Measurements from ENCODE around the gene RICTOR.
"Not testable (repeated sequence)": the region's sequence is repeated elsewhere in the genome, so short reads cannot be mapped to it uniquely, and the experiment has no call there.

RICTOR gene

GRCh38 chr5:39006650-39007049 is 67.5 kb downstream of the RICTOR start:
- no peak for FAIRE-seq
- DNase-seq (ENCODE audit: insufficient read length, low spot score): no peak
- TF ChIP-seq PAX5 (IDR thresholded peaks at IDR 0.05; ENCODE audit: insufficient read depth, low read length, severe bottlenecking): no peak
- TF ChIP-seq POLR2A (IDR thresholded peaks at IDR 0.05; ENCODE audit: low read depth, low read length): no peak
- no peak for TF ChIP-seq POU2F2 (IDR thresholded peaks at IDR 0.05; ENCODE audit: low read depth, low read length)
- TF ChIP-seq SPI1 (IDR thresholded peaks at IDR 0.05; ENCODE audit: low read depth, low read length): no peak
- no peak for TF ChIP-seq POLR2AphosphoS5 (IDR thresholded peaks at IDR 0.05; ENCODE audit: low read depth, low read length)
- TF ChIP-seq TAF1 (IDR thresholded peaks at IDR 0.05; ENCODE audit: low read depth, low read length): no peak

- DNase-seq (ENCODE audit: insufficient read length, low spot score) (no peak), FAIRE-seq (no peak)
- TF ChIP-seq TAF1 (IDR thresholded peaks at IDR 0.05; ENCODE audit: low read depth, low read length) (no peak), POLR2AphosphoS5 (IDR thresholded peaks at IDR 0.05; ENCODE audit: low read depth, low read length) (no peak), PAX5 (IDR thresholded peaks at IDR 0.05; ENCODE audit: insufficient read depth, low read length, severe bottlenecking) (no peak), POLR2A (IDR thresholded peaks at IDR 0.05; ENCODE audit: low read depth, low read length) (no peak), SPI1 (IDR thresholded peaks at IDR 0.05; ENCODE audit: low read depth, low read length) (no peak), POU2F2 (IDR thresholded peaks at IDR 0.05; ENCODE audit: low read depth, low read length) (no peak)
These were observed 68.5 kb downstream of the RICTOR start for GRCh38 chr5:39005566-39006232.

- no peak for FAIRE-seq
- TF ChIP-seq POLR2A (IDR thresholded peaks at IDR 0.05; ENCODE audit: low read depth, low read length): no peak
- TF ChIP-seq POU2F2 (IDR thresholded peaks at IDR 0.05; ENCODE audit: low read depth, low read length): no peak
- TF ChIP-seq SPI1 (IDR thresholded peaks at IDR 0.05; ENCODE audit: low read depth, low read length): no peak
- TF ChIP-seq POLR2AphosphoS5 (IDR thresholded peaks at IDR 0.05; ENCODE audit: low read depth, low read length): no peak
- TF ChIP-seq TAF1 (IDR thresholded peaks at IDR 0.05; ENCODE audit: low read depth, low read length): no peak
- no peak for TF ChIP-seq PAX5 (IDR thresholded peaks at IDR 0.05; ENCODE audit: insufficient read depth, low read length, severe bottlenecking)
- no peak for DNase-seq (ENCODE audit: insufficient read length, low spot score)
These were observed 72.5 kb downstream of the RICTOR start for GRCh38 chr5:39001683-39002082.

- DNase-seq (ENCODE audit: insufficient read length, low spot score) (no peak), FAIRE-seq (no peak)
- TF ChIP-seq PAX5 (IDR thresholded peaks at IDR 0.05; ENCODE audit: insufficient read depth, low read length, severe bottlenecking): no peak
- no peak for TF ChIP-seq POLR2AphosphoS5 (IDR thresholded peaks at IDR 0.05; ENCODE audit: low read depth, low read length)
- no peak for TF ChIP-seq SPI1 (IDR thresholded peaks at IDR 0.05; ENCODE audit: low read depth, low read length)
- no peak for TF ChIP-seq TAF1 (IDR thresholded peaks at IDR 0.05; ENCODE audit: low read depth, low read length)
- TF ChIP-seq POU2F2 (IDR thresholded peaks at IDR 0.05; ENCODE audit: low read depth, low read length): no peak
- no peak for TF ChIP-seq POLR2A (IDR thresholded peaks at IDR 0.05; ENCODE audit: low read depth, low read length)
These were observed 75.2 kb downstream of the RICTOR start for GRCh38 chr5:38999037-38999436.

- no peak for DNase-seq (ENCODE audit: insufficient read length, low spot score)
- TF ChIP-seq PAX5 (IDR thresholded peaks at IDR 0.05; ENCODE audit: insufficient read depth, low read length, severe bottlenecking) (no peak), SPI1 (IDR thresholded peaks at IDR 0.05; ENCODE audit: low read depth, low read length) (no peak), POLR2A (IDR thresholded peaks at IDR 0.05; ENCODE audit: low read depth, low read length) (no peak), POU2F2 (IDR thresholded peaks at IDR 0.05; ENCODE audit: low read depth, low read length) (no peak), POLR2AphosphoS5 (IDR thresholded peaks at IDR 0.05; ENCODE audit: low read depth, low read length) (no peak), TAF1 (IDR thresholded peaks at IDR 0.05; ENCODE audit: low read depth, low read length) (no peak)
- no peak for FAIRE-seq
These were observed 76.6 kb downstream of the RICTOR start for GRCh38 chr5:38997591-38997990.

- FAIRE-seq: no peak
- DNase-seq (ENCODE audit: insufficient read length, low spot score): no peak
- TF ChIP-seq POLR2AphosphoS5 (IDR thresholded peaks at IDR 0.05; ENCODE audit: low read depth, low read length) (no peak), PAX5 (IDR thresholded peaks at IDR 0.05; ENCODE audit: insufficient read depth, low read length, severe bottlenecking) (no peak), POU2F2 (IDR thresholded peaks at IDR 0.05; ENCODE audit: low read depth, low read length) (no peak), TAF1 (IDR thresholded peaks at IDR 0.05; ENCODE audit: low read depth, low read length) (no peak), POLR2A (IDR thresholded peaks at IDR 0.05; ENCODE audit: low read depth, low read length) (no peak), SPI1 (IDR thresholded peaks at IDR 0.05; ENCODE audit: low read depth, low read length) (no peak)
These were observed 78.1 kb downstream of the RICTOR start for GRCh38 chr5:38996123-38996522.

- FAIRE-seq (no peak), DNase-seq (ENCODE audit: insufficient read length, low spot score) (no peak)
- TF ChIP-seq POLR2A (IDR thresholded peaks at IDR 0.05; ENCODE audit: low read depth, low read length): no peak
- TF ChIP-seq SPI1 (IDR thresholded peaks at IDR 0.05; ENCODE audit: low read depth, low read length): no peak
- TF ChIP-seq POLR2AphosphoS5 (IDR thresholded peaks at IDR 0.05; ENCODE audit: low read depth, low read length): no peak
- no peak for TF ChIP-seq POU2F2 (IDR thresholded peaks at IDR 0.05; ENCODE audit: low read depth, low read length)
- TF ChIP-seq PAX5 (IDR thresholded peaks at IDR 0.05; ENCODE audit: insufficient read depth, low read length, severe bottlenecking): no peak
- TF ChIP-seq TAF1 (IDR thresholded peaks at IDR 0.05; ENCODE audit: low read depth, low read length): no peak
These were observed 79.8 kb downstream of the RICTOR start for GRCh38 chr5:38994324-38994927.

GRCh38 chr5:38989974-38990719 is 84.1 kb downstream of the RICTOR start:
- not testable (repeated sequence) for FAIRE-seq; DNase-seq (ENCODE audit: insufficient read length, low spot score)

GRCh38 chr5:38985909-38986452 is 88.2 kb downstream of the RICTOR start:
- FAIRE-seq (no peak), DNase-seq (ENCODE audit: insufficient read length, low spot score) (no peak)
- no peak for TF ChIP-seq SPI1 (IDR thresholded peaks at IDR 0.05; ENCODE audit: low read depth, low read length)
- TF ChIP-seq POU2F2 (IDR thresholded peaks at IDR 0.05; ENCODE audit: low read depth, low read length): no peak
- no peak for TF ChIP-seq PAX5 (IDR thresholded peaks at IDR 0.05; ENCODE audit: insufficient read depth, low read length, severe bottlenecking)
- TF ChIP-seq POLR2A (IDR thresholded peaks at IDR 0.05; ENCODE audit: low read depth, low read length): no peak
- TF ChIP-seq TAF1 (IDR thresholded peaks at IDR 0.05; ENCODE audit: low read depth, low read length): no peak
- TF ChIP-seq POLR2AphosphoS5 (IDR thresholded peaks at IDR 0.05; ENCODE audit: low read depth, low read length): no peak
